K562 (cell line): ENCODE measurements around the gene VPS11. TPM values are rescaled to one million over a fixed set of nuclear protein-coding genes. Genes with fewer than 3 reads are reported as not detected.
A peak's percentile ranks its signal among the peaks of the same experiment; 100 is the strongest.

Experiments used
- ATF2 ChIP-seq: sonication (generic); formaldehyde crosslinking; IDR thresholded peaks from 2 replicates; pipeline ENCODE4 v1.8.1; 2022; ENCODE audit warnings: missing genetic modification reagents
- CBFA2T2 ChIP-seq: fragments of 450-650 bp; conservative IDR thresholded peaks from 2 replicates; pipeline ENCODE4 v1.6.1; 2017; ENCODE audit warnings: mild to moderate bottlenecking
- CBFA2T3 ChIP-seq: fragments of 450-650 bp; IDR thresholded peaks from 2 replicates; pipeline ENCODE4 v1.6.1; 2017
- E4F1 ChIP-seq: fragments of 250-450 bp; sonication (Bioruptor Pico); IDR thresholded peaks from 2 replicates; pipeline ENCODE4 v1.5.0; 2021; ENCODE audit warnings: mild to moderate bottlenecking, borderline replicate concordance
- ESRRB ChIP-seq: fragments of 250-450 bp; sonication (Bioruptor Pico); IDR thresholded peaks from 2 replicates; pipeline ENCODE4 v1.5.0; 2020; ENCODE audit warnings: mild to moderate bottlenecking, moderate library complexity, borderline replicate concordance
- ETV6 ChIP-seq, 3 experiments: fragments of 150-350 bp in 1 of 3; sonication (generic) in 1 of 3; formaldehyde crosslinking in 1 of 3; IDR thresholded peaks; 2 replicates each; pipeline versions ENCODE4 v1.6.1 to v1.8.0; 2014 to 2022; ENCODE audit warnings: borderline replicate concordance in 2 of 3, low read depth in 2 of 3, antibody characterized with exemption in 1 of 3, low read length in 1 of 3, mild to moderate bottlenecking in 1 of 3, missing genetic modification reagents in 1 of 3
- HES1 ChIP-seq: fragments of 450-650 bp; IDR thresholded peaks from 2 replicates; pipeline ENCODE4 v1.6.1; 2016; ENCODE audit warnings: low read depth, mild to moderate bottlenecking, moderate library complexity
- MECOM ChIP-seq: fragments of 250-450 bp; sonication (Bioruptor Pico); IDR thresholded peaks from 2 replicates; pipeline ENCODE4 v1.8.0; 2022; ENCODE audit warnings: inconsistent platforms
- RB1 ChIP-seq: fragments of 450-650 bp; IDR thresholded peaks from 2 replicates; pipeline ENCODE4 v1.6.1; 2017; ENCODE audit warnings: low read depth, mild to moderate bottlenecking
- RERE ChIP-seq: sonication (generic); formaldehyde crosslinking; IDR thresholded peaks from 2 replicates; pipeline ENCODE4 v1.8.0; 2023; ENCODE audit warnings: missing genetic modification reagents, mild to moderate bottlenecking, borderline replicate concordance
- TAL1 ChIP-seq: fragments of 450-650 bp; IDR thresholded peaks from 2 replicates; pipeline ENCODE4 v1.6.1; 2016; ENCODE audit warnings: mild to moderate bottlenecking
- ZBTB11 ChIP-seq, 3 experiments: fragments of 200-800 bp in 1 of 3; fragments of 250-450 bp in 1 of 3; fragments of 450-650 bp in 1 of 3; sonication (Bioruptor Pico) in 1 of 3; sonication (Bioruptor generic) in 1 of 3; formaldehyde crosslinking in 1 of 3; IDR thresholded peaks; 2 replicates each; pipeline versions ENCODE4 v1.6.1 to v1.8.0; 2016 to 2022; ENCODE audit warnings: mild to moderate bottlenecking in 2 of 3, missing genetic modification characterization in 2 of 3, missing compliant biosample characterization in 1 of 3, moderate library complexity in 1 of 3
- ZC3H8 ChIP-seq: fragments of 450-650 bp; IDR thresholded peaks from 2 replicates; pipeline ENCODE4 v1.6.1; 2017
- ZFP36 ChIP-seq: fragments of 150-350 bp; IDR thresholded peaks from 2 replicates; pipeline ENCODE4 v1.6.1; 2018; ENCODE audit warnings: low read length, low read depth; ENCODE audit not compliant: partially characterized antibody
- polyA plus RNA-seq, 8 experiments: library from polyadenylated mRNA; depleted of rRNA in 4 of 8; stranded (reverse) in 5 of 8; unstranded in 3 of 8; fragments of >200 nt; fragmentation: Nextera tagmentation in 2 of 8; fragmentation: Illumina TruSeq in 1 of 8; extraction: Ambion mirVana in 2 of 8; extraction: Trizol in 1 of 8; gene quantifications; 2 replicates each; pipeline versions ENCODE4 v1.2.1 to v1.2.3, GENCODE V29; 2011 to 2014; ENCODE audit warnings: inconsistent platforms in 1 of 8, missing spikeins in 1 of 8
- total RNA-seq, 7 experiments: library from RNA; depleted of rRNA in 6 of 7; stranded (reverse); fragments of >200 nt in 6 of 7; fragmentation: Illumina TruSeq in 2 of 7; extraction: Trizol in 2 of 7; gene quantifications; 2 replicates each; pipeline versions ENCODE4 v1.2.1 to v1.2.3, GENCODE V29; 2011 to 2021; ENCODE audit warnings: low replicate concordance in 1 of 7

Gene VPS11
- total and polyA plus RNA-seq, 9 of the 15 experiments (the other 6 are each of a cell fraction or from before 2014, with no cell fraction given) = 14.1 to 35.5 (median 27.5) TPM

- TF ChIP-seq ZBTB11 (CRISPR knock-in tag; IDR thresholded peaks at IDR 0.05) (no peak), CBFA2T3 (peak; percentile 82), RERE (CRISPR knock-in tag) (no peak), ETV6 (IDR thresholded peaks at IDR 0.05; ENCODE audit: borderline replicate concordance in 1 of 2, low read depth in 2 of 2, low read length in 1 of 2) (no peak), ETV6 (CRISPR knock-in tag; IDR thresholded peaks at IDR 0.05; ENCODE audit: borderline replicate concordance) (no peak), HES1 (no peak), E4F1 (CRISPR knock-in tag) (no peak), ATF2 (no peak), ESRRB (CRISPR knock-in tag) (no peak), ZC3H8 (no peak), ZFP36 (no peak), CBFA2T2 (peak; percentile 56), TAL1 (peak; percentile 50; the same call in 1 of the 2 replicates), MECOM (no peak), RB1 (no peak)
Measured at GRCh38 chr11:119029069-119029339, 38.6 kb upstream of the VPS11 start (continued).
